Adrenal gland (tissue), 12 donors: ENCODE results near the gene NTPCR. TPM values are rescaled to one million over a fixed set of nuclear protein-coding genes. Genes with fewer than 3 reads are reported as not detected.

Source experiments
- DNase-seq, 7 donors: peaks; one replicate each; pipeline ENCODE4 v3.0.0-alpha.2; 2019 to 2020
- H3K27ac ChIP-seq, 5 donors: fragments of 200-600 bp; sonication (generic) in 4 of 5; 1 replicate in 3 of 5; 2 replicates in 2 of 5; pipeline versions ENCODE4 v1.5.1 to v1.8.0; 2016 to 2020; ENCODE audit warnings: mild to moderate bottlenecking in 1 of 5
- H3K27me3 ChIP-seq: fragments of 200-600 bp; 2 replicates; pipeline ENCODE4 v1.8.0; 2021
- H3K36me3 ChIP-seq, 2 donors: fragments of 200-600 bp; replicated peaks in 1 of 2; 1 replicate in 1 of 2; 2 replicates in 1 of 2; pipeline versions ENCODE4 v1.5.1 to v1.8.0; 2018 to 2022
- H3K4me1 ChIP-seq, 2 donors: fragments of 200-600 bp; replicated peaks in 1 of 2; 1 replicate in 1 of 2; 2 replicates in 1 of 2; pipeline versions ENCODE4 v1.5.1 to v1.8.0; 2018 to 2021
- H3K4me3 ChIP-seq, 4 donors: fragments of 200-600 bp; sonication (generic) in 3 of 4; one replicate each; pipeline ENCODE4 v1.5.1; 2016 to 2018
- H3K9me3 ChIP-seq, 3 donors: fragments of 200-600 bp; sonication (generic) in 1 of 3; replicated peaks in 1 of 3; 1 replicate in 2 of 3; 2 replicates in 1 of 3; pipeline versions ENCODE4 v1.5.1 to v1.8.0; 2016 to 2021
- CTCF ChIP-seq, 6 experiments: fragments of 450-650 bp in 4 of 6; fragments of 200-600 bp in 2 of 6; sonication (generic) in 1 of 6; IDR thresholded peaks; 1 replicate in 5 of 6; 2 replicates in 1 of 6; pipeline versions ENCODE4 v1.5.1 to v1.8.0; 2016 to 2021; ENCODE audit warnings: antibody characterized with exemption in 6 of 6, mild to moderate bottlenecking in 2 of 6, moderate library complexity in 1 of 6
- POLR2A ChIP-seq, 2 donors: fragments of 450-650 bp; IDR thresholded peaks; one replicate each; pipeline ENCODE4 v1.6.1; 2017; ENCODE audit warnings: antibody characterized with exemption in 2 of 2, mild to moderate bottlenecking in 2 of 2, moderate library complexity in 1 of 2
- WGBS, 4 donors: extraction: QIAGEN DNeasy Blood & Tissue Kit in 2 of 4; methylation state at CpG; one replicate each; pipeline versions ENCODE4 v1.1.5 to v1.1.7; 2013 to 2017; 5-methylcytosine and 5-hydroxymethylcytosine counted together
- intact Hi-C, 2 donors: fragments of 100-400 bp; cut with DNase I; formaldehyde crosslinking; loops; one replicate each; pipeline versions ENCODE4 v1.14.1 to v1.15.0; 2022 to 2023
- polyA plus RNA-seq, 3 donors: library from polyadenylated mRNA; stranded (reverse); fragments of 200-250 nt in 2 of 3; fragments of 350-450 nt in 1 of 3; fragmentation: Illumina TruSeq in 1 of 3; extraction: RNeasy Lipid Tissue Mini Kit (QIAGEN cat#74804) in 1 of 3; gene quantifications; one replicate each; pipeline ENCODE4 v1.2.3, GENCODE V29; 2013 to 2014
- total RNA-seq, 9 donors: library from RNA; depleted of rRNA in 4 of 9; stranded (reverse); fragments of >200 nt in 4 of 9; fragments of 120-200 nt in 1 of 9; fragmentation: NEBNext Ultra II Directional in 1 of 9; extraction: Animal tissue kit (Norgen Biotek cat#: 25700) in 1 of 9; gene quantifications; one replicate each; pipeline versions ENCODE4 v1.1.0 to v1.2.4, GENCODE V29; 2013 to 2023
- donor health status: healthy with polysubstance abuse.
- donor health status: Bipolar disorder and iron deficiency.
- donor health status: DM: yes; HTN: yes; CAD: no.
- donor health status: DM: no; HTN: no; CAD: no.
- donor health status: DM: no; HTN: no; CAD: no.
- donor health status: DM: yes; HTN: yes; CAD: no.

Gene NTPCR
- total and polyA plus RNA-seq, 12 donors: 17.3 to 72.0 (median 57.2) TPM

- H3K4me1 ChIP-seq: no peaks in the 10 kb centered on the region
- H3K4me3 ChIP-seq: no peak overlapping the region
- no peak for DNase-seq
- 88 to 91% (median 91%) methylated on average over 7 of the region's 7 CpGs for WGBS, 4 donors
- no peaks in the 10 kb centered on the region for H3K36me3 ChIP-seq
- TF ChIP-seq CTCF (IDR thresholded peaks at IDR 0.05) (no peak), POLR2A (IDR thresholded peaks at IDR 0.05) (no peak)
- intact Hi-C loops: no loop called here
- no peak overlapping the region for H3K27ac ChIP-seq
- no peaks in the 10 kb centered on the region for H3K9me3 ChIP-seq
- no peaks in the 10 kb centered on the region for H3K27me3 ChIP-seq
These were observed 40.8 kb downstream of the NTPCR start for GRCh38 chr1:232991238-232991637.

- no peak for DNase-seq
- no peaks in the 10 kb centered on the region for H3K9me3 ChIP-seq
- H3K36me3 ChIP-seq: no peaks in the 10 kb centered on the region
- H3K4me1 ChIP-seq: no peaks in the 10 kb centered on the region
- no peak overlapping the region for H3K27ac ChIP-seq
- intact Hi-C loops: no loop called here
- 78 to 96% (median 92%) methylated on average over 3 of the region's 3 CpGs; no CpG with 5 or more reads in 1 of the 4 donors for WGBS, 4 donors
- no peaks in the 10 kb centered on the region for H3K27me3 ChIP-seq
- H3K4me3 ChIP-seq: no peak overlapping the region
- TF ChIP-seq CTCF (IDR thresholded peaks at IDR 0.05) (no peak), POLR2A (IDR thresholded peaks at IDR 0.05) (no peak)
These were observed 41.8 kb downstream of the NTPCR start for GRCh38 chr1:232992227-232992626.

GRCh38 chr1:232993555-232993954 lies 43.1 kb downstream of the NTPCR start:
- TF ChIP-seq POLR2A (IDR thresholded peaks at IDR 0.05) (no peak), CTCF (IDR thresholded peaks at IDR 0.05) (no peak)
- H3K36me3 ChIP-seq: no peaks in the 10 kb centered on the region
- DNase-seq: no peak
- intact Hi-C loops: no loop called here
- no peaks in the 10 kb centered on the region for H3K9me3 ChIP-seq
- H3K27ac ChIP-seq: no peak overlapping the region
- no peaks in the 10 kb centered on the region for H3K27me3 ChIP-seq
- 93 to 100% (median 97%) methylated on average over 2 to 3 of the region's 3 CpGs for WGBS, 4 donors
- H3K4me1 ChIP-seq: no peaks in the 10 kb centered on the region
- no peak overlapping the region for H3K4me3 ChIP-seq

GRCh38 chr1:232995189-232995588 lies 44.8 kb downstream of the NTPCR start:
- DNase-seq: no peak
- TF ChIP-seq CTCF (IDR thresholded peaks at IDR 0.05) (no peak), POLR2A (IDR thresholded peaks at IDR 0.05) (no peak)
- no peak overlapping the region for H3K27ac ChIP-seq
- no peak overlapping the region for H3K4me3 ChIP-seq
- no peaks in the 10 kb centered on the region for H3K27me3 ChIP-seq
- no peaks in the 10 kb centered on the region for H3K9me3 ChIP-seq
- H3K4me1 ChIP-seq: no peaks in the 10 kb centered on the region
- intact Hi-C loops: no loop called here
- 91 to 100% (median 97%) methylated on average over 2 of the region's 2 CpGs for WGBS, 4 donors
- no peaks in the 10 kb centered on the region for H3K36me3 ChIP-seq
